GM15510 (cell line): ENCODE results near the gene STAG2.

Experiments
- POLR2A ChIP-seq: IDR thresholded peaks from 3 replicates; pipeline ENCODE4 v1.6.1; 2011; ENCODE audit warnings: borderline replicate concordance; ENCODE audit not compliant: insufficient read length; ENCODE audit errors: extremely low read depth

STAG2 gene

DNA sequence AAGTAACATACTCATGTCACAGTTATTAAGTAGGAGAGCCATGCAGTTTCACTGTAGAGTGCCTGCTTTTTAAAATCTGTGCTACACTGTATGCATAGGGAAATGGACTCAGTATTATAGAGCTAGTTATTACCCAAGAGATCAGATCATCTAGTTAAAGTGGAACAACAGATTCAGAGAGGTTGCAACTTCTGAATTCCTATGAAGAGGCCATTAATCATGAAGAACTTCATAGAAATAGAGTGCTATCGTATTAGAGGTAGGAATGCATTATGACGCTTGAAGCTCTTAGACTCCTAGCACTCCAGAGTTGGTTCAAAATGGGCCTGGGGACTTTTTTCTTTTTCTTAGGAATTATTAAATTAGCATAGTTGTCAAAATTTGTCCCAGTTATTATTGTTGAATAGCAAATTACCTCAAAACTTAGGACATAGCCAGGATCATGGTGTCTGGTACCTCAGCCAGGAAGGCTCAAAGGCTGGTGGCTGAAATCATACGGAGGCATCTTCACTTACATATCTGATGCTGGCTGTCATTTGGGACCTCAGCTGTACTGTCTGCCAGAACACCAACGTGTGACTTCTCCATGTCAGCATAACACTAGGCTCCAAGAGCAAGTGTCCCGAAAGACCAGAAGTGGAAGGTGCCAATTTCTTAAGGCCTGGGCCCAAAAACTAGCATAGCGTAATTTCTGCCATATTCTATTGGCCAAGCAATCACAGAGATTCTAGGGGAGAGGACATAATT lies 125.7 kb downstream of the STAG2 start:
- TF ChIP-seq POLR2A, result no peak

DNA sequence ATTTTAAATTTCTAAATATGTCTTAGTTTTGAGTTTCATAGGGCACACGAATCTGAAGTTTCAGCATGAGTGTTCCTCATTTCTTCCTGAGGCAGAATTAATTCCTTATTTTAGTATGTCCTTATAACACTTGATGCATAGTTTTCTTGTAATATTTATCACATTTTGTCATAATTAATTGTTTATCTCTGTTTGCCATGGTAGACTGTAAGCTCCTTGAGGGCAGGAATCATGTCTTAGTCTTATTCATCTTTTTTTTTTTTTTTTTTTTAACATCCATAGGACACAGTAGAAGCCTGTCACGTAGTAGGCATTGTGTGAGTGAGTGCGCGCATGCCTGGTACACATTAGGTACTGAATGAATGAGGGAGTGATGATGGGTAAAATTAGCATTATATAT lies 131.7 kb downstream of the STAG2 start:
- no peak for TF ChIP-seq POLR2A

DNA sequence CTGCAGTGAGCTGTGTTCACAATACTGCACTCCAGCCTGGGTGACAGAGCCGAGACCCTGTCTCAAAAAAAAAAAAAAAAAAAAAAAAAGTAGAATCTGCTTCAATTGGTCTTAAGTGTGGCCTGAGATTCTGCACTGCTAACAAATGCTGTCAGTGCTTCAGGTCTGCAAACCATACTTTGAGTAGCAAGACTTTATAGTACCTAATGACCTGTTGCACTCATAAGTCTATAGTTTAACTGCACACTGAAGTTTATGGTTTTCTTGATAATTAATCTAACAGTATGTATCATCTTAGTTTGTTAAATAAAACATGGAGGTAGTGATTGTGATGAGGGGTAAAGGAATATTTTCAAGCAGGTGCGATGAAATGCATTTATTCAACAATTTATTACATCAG lies 135.6 kb downstream of the STAG2 start:
- TF ChIP-seq POLR2A, result no peak

- no peak for TF ChIP-seq POLR2A
These were observed 136.6 kb downstream of the STAG2 start for GRCh38 chrX:124098089-124098488.

GRCh38 chrX:124103966-124104365 lies 142.5 kb downstream of the STAG2 start:
- no peak for TF ChIP-seq POLR2A

DNA sequence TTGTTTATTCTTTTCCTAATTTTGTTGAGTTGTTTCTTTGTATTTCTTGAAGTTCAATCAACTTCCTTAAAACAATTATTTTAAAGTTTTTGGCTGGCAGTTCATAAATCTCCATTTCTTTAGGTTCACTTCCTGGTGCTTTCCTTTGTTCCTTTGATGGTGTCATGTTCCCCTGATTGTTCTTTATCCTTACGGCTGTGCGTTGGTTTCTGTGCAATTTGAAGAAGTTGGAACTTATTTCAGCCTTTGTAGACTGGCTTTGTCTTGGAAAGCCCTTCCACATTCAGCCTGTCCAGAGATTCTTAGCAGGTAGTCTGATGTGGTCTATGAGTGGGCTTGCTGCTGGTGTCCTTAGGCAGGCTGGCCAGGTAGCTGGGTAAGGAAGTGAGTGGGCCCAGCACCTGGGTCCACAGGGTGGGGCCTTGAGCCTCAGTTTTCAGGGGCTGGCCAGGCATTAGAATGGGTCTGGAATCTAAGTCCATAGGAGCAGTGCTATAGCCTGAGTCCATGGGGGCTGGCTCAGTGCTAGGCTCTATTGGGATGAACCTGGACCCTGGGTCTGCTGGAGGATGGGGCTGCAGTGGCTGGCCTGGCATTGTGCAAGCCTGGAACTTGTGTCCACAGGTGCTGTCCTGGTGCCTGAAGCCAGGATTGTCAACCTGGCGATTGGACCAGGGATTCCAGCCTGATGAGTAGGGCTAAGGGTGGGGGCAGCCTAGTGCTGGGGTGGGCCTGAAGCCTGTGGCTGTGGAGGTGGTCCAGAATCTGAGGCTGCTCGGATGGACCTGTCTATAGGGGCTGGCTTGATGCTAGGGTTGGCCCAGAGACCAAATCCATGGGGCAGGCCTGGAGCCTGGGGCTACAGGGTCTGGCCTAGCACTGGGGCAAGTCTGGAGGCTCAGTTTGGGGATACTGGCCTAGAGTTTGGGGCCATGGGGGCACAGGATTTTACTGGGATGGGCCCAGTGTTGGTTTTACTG lies 152.4 kb downstream of the STAG2 start:
- no peak for TF ChIP-seq POLR2A

- no peak for TF ChIP-seq POLR2A
These were observed 155.8 kb downstream of the STAG2 start for GRCh38 chrX:124117325-124117724.

GRCh38 chrX:124125471-124125870 lies 164.0 kb downstream of the STAG2 start:
- no peak for TF ChIP-seq POLR2A

DNA sequence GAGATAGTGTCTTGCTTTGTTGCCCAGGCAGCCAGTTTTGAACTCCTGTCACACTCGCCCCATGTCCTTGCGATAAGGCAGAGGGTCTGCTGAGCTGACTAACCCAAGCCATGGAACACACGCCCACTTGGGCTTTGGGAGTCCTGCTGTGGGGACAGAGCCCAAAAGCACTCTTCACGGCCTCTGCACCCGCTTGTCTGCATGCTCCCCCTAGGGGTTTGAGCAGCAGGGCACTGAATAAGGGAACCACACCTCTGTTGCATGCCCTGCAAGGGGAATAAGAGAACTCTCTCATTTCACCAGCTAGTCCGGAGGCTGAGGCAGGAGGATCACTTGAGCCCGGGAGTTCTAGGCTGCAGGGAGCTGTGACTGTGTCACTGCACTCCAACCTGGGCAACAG lies 166.0 kb downstream of the STAG2 start:
- TF ChIP-seq POLR2A, result no peak

DNA sequence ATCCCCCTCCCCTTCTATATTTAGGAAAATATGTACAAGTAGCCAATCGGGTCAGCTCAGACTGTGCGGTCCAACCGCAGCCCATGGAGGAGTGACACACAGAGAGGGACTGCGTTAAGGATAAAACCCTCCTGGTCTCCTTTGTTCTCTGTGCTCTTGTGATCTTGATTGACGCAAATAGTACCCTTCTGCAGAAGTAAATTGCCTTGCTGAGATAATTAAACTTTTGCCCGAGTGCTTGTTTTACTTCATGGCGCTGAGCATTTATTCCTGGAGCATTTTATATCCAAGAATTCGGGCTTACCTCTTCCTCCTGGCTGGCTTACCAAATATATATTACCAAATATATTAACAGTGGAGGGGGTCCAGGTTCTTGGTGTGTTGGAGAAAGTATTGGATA lies 184.2 kb downstream of the STAG2 start:
- TF ChIP-seq POLR2A, result no peak

GRCh38 chrX:124151195-124151594 lies 189.7 kb downstream of the STAG2 start:
- no peak for TF ChIP-seq POLR2A
